ENCODE results near the gene AQP12B. TPM values are rescaled to one million over a fixed set of nuclear protein-coding genes. Genes with fewer than 3 reads are reported as not detected.

AQP12B gene
- total RNA-seq, 1 donor from 2014 or later, result 0.96 TPM

DNA sequence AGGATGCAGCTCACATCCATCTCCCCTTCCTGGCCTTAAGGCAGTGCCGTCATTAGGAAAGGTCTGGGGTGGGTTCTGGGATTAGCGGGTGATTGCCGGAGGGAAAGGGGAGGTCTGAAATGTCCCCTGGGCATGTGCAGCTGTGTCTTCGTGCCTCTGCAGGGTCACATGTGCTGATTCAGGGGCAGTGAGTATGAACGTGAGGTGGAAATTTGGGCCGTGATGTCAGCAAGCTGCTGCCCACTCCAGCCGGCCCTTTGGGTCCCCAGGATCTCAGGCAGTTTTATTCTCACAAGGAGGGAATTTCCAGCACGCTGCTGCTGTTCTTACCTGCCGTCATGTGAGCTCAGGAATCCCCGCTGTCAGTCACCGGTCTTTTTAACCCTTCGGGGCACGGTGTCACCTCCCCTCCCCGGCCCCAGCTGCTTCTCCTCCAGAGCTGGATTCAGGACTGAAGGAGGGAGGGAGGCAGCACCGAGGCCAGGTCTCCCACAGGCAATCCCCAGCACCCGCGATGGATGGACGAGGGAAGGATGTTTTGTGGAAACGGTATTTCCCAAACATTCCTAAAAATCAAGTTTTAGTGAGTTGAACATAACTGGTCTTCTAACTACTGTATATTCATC is 33.9 kb downstream of the AQP12B start:
- no peak for DNase-seq (ENCODE audit: low spot score)

DNA sequence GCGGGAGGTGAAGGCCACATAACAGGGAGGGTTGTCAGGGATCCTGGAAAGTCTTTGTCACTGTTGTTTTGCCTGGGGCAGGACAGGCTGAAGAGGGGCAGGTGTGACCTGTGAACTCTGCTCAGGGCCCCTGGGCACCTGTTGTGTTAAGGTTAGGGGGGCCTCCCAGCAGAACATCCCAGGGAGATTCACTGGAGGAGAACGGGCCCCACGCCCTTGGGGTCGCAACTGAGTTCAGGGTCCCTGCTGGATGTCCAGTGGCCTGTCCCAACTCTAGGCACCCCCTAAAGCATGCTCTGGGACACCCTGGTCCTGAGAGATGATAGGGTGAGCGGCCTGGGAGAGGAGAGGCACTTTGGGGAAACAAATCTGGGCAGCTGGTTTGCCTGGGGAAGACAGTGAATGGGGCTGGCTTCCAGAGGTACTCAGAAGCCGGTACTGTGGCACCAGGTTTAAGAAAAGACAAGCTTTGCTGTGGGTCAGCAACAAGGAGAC is 34.5 kb downstream of the AQP12B start:
- no peak for DNase-seq (ENCODE audit: low spot score)

DNA sequence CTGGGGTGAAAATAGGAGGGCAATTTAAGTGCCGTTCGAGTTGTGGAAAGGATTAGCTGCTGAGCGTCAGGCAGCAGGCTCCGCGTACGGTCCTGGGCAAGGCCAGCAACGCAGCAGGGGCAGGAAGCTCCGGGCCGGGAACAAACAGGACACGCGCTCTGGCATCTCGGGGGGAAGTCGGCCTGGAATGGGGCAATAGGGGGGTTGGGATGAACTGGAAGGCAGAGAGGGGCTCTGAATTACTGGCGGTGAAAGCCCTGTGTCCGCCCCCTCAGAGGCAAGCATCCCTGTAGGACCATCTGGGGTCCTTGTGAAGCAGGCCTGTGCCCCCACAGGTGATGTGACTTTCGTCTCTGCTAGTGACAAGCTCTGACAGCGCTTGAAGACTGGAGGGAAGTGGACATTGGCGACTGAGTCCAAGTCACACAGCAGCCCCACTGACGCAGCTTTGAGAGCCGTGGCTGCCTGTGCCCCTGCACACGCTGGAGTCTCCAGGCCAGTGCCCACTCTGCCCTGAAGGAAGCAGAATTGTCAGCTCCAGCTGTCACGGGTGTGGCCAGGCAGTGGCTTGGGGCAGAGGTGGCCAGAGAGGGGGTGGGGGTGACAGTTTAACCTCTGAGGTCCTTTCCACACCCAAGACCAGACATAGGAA is 35.1 kb downstream of the AQP12B start:
- DNase-seq (ENCODE audit: low spot score), result no peak

DNA sequence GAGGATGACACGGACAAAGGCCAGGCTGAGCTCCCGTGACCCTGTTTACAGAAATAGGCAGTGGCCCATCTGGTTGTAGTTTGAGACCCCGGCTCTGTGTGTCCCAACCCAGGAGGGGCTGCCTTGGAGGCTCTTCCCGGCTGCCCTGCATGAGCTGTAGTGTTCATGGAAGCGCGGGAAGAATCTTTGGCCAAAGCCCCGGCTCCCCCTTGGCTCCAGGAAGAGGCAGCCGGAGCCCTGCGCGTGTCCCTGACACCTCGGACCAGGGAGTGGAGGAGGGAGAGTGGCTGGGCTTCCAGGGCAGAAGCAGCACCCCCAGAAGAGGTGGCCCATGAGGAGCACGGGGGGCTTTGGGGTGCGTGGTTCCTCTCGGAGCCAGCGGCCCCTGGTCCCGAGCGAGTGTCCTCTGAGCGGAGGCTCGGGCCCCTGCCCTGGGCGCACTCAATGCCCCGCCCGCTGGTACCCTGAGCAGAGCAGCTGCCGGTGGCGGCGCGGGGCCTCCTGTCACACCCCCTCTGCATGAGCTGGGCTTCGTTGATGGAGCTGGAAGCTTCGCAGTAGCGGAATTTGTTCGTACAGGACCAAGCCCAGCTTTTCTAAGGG is 35.7 kb downstream of the AQP12B start:
- no peak for DNase-seq (ENCODE audit: low spot score)

DNA sequence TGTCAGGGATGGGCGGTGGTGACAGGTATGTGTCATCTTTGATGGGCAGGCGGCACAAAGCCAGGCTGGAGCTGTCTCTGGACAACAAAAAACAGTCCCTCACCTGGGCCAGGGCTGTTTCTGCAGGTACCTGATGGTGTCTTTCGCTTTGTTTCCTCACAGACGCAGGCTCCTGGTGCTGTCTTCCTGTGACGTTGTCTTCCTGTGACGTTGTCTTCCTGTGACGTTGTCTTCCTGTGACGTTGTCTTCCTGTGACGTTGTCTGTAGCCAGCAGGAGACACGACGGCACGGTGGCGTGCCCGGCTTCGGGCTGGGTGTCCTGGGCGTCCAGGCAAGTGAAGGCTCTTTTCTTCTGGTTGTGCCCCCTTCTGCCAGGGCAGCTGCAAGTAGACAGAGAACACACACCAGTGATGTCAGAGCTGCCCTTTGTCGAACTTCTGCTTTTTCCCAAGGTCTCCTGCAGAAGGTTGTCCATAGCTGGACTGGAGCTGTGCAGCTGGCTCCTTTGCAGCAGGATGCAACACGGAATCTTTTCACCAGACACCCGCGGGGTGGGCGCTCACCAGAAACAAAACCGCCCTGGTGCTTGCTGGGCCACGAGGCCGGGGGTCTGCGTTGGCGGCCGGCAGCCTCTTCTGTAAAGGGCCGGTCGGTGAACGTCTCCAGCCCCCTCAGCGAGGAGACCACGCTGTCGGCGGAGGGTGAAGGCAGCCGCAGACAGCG is 36.3 kb downstream of the AQP12B start:
- DNase-seq (ENCODE audit: low spot score), result no peak

DNA sequence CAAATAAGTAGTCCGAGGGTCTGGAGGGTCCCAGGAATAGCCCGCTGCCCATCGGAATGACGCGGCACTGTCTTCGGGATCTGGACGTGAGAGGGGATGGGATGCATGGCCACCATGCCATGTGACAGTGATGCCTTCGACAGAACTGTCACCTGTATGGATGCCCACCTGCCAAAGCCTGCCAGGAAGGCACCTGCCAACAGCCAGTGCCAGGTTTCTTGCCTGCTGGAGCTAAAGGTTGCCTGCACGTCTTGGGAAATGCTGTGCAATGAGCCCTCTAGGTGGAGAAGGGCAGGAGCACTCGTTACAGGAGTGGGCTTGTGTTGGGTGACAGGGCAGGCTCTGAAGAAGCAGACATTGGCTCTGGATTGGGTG is 36.9 kb downstream of the AQP12B start:
- DNase-seq (ENCODE audit: low spot score), result no peak

DNA sequence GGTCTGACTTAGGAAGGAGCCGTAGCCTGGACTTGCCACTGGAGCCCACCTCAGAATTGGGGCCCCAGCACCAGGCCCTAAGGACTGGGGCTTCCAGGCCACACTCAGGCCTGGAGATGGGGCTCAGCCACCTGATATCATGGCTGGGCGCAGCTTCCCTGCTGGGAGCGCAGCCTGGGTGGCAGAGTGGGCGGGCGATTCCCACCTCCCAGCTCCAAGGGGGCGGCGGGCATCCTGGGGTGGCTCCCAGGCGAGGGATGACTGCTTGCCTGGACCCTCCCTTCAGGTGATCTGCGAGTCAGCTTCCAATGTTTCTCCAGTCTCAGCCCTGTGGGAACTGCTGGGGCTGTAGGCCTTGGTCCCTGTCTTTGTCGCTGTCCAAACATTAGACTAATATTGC is 37.3 kb downstream of the AQP12B start:
- no peak for DNase-seq (ENCODE audit: low spot score)

DNA sequence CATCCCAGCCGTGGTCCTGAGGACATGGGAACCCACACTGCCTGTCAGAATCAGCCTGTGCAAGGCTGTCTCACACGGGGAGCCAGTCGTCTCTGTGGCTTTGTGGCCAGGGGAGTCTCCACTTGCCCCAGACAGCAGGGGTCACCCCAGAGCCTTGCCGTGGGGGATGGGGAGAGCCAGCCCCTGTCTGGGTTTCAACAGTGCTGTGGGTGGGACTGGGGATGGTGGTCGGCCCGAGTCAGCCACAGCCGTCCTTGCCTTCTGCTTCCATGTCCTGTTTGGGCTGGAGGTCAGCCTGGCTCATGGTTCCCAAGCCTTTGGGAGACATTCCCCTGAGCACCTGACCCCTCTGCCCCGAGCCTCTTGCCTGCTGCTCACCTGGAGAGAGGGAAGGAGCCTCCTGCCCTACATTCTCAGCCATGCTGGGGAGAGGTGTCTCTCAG is 37.8 kb downstream of the AQP12B start:
- no peak for DNase-seq (ENCODE audit: low spot score)

DNA sequence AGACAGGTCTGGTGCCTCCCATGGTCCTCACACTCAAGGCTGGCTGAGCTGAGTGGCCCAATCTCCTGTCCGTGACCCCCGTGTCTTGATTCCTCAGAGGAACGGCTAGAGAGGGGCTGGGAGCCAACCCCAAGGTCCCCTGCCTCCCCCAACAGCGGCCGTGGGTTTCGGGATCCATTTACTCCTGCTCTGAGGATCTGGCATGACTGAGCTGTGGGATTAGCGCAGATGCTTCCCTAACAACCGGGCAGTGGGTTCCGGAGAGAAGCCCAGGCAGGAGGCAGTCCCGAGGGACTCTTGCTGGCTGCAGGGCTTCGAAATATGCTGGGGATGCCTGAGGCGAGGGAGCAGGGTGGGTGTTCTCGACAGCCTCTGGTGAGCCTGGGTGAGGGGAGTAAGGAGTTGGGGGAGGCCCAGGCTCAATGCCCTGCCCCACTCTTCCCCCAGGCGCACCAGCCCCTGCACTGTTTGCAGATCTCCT is 38.5 kb downstream of the AQP12B start:
- DNase-seq (ENCODE audit: low spot score), result no peak

DNA sequence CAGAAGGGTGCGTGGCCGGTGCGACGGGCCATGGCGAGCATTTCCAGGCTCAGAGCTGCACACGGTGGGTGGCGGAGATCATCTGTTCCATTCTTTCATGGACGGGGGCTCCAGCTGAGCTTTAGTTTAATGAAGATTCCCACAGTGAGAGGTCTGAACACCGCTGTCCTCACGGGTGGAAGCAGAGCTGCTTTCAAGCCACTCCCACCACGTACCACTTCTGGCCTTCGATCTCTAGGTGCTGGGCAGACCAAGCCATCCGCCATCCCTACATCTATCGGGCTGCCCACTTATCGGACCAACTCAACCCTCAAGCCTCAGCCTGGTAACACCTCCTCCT is 38.9 kb downstream of the AQP12B start:
- DNase-seq (ENCODE audit: low spot score), result no peak

DNA sequence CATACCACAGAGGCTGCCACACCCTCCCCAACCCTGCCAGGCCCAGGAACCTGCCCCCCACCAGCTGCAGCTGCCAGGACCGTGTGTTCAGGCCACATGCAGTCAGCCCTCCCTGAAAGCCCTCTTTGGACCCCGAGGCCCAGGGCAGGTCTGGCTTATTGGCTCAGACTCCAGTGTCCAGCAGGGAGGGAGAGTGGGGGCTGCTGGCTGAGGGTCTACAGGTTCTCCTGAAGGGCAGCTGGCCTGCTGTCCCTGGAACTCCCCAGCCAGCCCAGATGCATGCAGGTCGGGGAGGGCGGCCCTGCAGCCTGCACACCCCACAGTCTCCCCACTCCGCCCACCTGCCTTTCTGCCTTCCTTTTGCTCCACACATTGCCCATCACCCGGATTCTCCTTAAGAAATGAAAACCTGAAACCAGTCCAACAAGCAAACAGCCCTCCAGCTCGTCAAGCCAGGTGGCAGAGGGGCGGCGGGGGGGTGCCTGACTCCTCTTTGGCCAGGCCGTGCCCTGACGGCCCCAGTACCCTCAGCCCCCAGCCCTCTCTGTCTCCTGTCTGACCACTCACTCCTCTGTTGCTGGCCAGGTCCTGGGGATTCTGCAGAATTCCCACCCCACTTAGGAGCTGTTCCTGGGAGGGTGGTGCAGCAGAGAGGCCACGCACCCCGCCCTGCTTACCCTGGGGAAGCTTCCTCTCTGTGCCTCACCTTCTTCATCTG is 39.4 kb downstream of the AQP12B start:
- no peak for DNase-seq (ENCODE audit: low spot score)

DNA sequence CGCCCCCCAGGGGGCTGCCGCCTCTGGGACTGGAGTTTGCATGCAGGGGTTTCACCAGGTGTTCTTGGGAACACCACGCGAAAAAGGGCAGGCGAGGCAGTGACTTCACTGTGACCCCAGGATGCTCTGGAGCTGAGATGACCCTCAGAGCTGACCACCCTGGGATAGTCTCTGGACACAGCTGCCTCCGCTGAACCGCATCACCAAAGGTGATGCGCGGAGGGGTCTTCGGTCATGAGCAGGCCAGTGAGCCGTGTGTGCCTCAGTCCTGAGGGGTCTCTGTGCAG is 39.9 kb downstream of the AQP12B start:
- no peak for DNase-seq (ENCODE audit: low spot score)

DNA sequence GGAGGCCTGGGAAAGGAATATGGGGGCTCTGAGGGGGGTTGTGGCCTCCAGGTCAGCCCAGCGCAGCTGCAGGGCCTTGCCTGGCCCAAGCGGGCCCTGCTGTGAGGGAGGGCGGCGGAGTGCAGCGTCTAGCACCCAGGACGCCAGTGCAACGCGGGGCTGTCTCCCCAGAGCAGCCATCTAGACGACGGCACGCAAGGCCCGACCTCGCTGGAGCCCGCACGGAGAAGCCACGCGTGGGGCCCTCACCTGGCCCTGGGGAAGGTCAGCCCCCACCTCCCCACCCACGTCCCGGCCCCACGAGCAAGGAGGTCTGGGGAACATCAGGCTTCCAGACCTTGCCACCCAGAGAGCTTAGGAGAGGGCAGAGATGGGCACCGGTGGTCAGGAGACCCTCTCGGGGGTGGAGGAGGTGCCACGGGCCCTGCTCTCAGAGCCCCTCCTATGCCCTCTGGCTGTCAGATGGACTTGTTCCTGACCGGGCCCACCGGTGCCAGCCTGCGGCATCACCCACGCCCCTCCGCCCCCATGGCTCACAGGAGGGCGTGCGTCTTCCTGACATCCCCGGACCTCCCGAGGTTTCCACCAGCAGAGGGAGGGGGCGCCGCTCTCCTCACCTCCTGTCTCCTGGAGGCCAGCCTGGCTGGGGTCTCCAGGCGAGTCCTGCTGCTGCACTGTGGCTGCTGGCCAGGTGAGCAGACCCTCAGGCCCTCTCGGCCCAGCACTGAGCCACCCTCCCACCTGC is 40.5 kb downstream of the AQP12B start:
- DNase-seq (ENCODE audit: low spot score), result no peak

DNA sequence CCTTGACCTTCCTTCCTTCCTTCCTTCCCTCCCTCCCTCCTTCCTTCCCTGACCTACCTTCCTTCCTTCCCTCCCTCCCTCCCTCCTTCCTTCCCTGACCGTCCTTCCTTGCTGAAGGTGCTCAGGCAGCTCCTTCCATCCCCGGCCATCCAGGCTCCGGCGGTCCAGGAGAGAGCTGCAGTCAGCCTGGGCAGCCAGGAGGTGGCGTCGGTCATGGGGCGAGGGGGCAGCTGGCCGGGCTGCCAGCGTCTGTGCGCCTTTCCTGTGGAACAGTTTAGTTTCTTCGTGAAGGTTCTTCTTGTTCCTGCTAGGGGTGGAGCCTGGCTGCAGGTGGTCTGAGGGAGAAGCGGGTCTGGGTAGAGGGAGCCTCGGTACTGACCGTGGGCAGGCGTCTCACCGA is 41.7 kb downstream of the AQP12B start:
- peak; percentile 8 for DNase-seq (ENCODE audit: low spot score)

DNA sequence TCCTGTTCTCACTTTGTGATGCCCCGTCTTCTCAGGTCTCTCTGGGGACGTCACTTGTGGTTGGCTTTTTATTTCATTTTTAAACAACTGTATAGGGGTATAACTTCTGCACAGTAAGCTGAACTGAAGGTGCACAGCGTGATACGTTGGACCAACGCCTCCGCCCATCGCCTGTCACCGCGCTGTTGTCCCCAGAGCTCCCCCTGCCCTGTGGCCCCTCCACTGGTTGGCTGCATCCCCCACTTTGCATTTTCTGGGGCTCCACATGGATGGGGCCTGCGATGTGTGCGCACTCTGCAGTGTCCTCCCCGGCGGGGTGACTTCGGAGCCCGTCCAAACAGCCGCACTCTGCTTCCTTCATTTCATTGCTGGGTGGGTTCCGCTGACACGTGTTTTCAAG is 43.1 kb downstream of the AQP12B start:
- no peak for DNase-seq (ENCODE audit: low spot score)

DNA sequence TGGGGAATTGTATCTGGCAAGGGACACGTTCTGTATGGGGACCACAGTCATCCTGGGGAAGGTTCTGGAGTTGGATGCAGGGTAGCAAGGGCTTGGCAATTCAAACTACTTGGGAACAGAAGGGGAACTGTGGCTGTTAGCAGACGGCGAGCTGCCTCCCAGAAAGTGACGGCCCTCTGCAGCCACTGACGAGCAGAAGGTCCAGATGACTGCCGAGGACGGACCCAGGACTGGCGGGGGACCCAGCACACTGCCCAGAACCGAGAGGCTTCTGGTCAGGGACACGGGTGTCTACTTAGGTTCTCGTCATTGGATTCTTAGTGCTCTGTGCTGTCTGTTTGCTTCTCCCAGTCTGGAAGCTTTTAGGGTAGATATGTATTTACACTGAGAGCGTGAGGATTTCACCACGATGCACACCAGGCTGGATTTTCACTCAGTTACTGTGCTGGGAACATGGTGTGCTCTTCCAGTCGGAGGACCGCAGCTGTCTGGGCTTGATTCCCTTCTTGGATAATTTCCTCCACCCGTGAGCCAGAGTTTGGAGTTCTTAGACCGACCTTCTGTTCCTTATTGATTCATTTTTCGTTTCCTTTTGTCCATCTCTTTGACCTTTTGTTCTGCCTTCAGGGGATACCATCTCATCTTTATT is 44.0 kb downstream of the AQP12B start:
- no peak for DNase-seq (ENCODE audit: low spot score)

DNA sequence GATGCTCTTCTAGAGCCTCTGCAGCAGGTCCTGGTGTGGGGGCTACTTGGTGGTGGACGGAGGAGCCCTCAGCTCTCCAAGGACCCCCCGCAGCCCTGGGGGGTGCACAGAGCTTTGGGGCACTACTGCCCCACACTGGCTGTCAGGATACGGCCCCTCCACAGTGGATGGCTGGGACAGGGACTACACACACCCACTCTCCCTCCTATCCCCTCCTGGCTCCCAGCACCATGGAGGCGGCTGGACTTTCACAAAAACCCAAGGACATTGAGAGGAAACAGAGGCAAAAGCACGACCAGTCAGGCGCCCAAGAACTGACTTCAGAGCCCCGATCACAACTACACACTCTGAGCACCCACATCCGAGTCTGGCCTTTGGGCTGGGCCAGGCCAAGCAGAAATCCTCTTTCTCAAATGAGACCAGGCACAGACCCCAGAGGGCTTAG is 44.8 kb downstream of the AQP12B start:
- no peak for DNase-seq (ENCODE audit: low spot score)

DNA sequence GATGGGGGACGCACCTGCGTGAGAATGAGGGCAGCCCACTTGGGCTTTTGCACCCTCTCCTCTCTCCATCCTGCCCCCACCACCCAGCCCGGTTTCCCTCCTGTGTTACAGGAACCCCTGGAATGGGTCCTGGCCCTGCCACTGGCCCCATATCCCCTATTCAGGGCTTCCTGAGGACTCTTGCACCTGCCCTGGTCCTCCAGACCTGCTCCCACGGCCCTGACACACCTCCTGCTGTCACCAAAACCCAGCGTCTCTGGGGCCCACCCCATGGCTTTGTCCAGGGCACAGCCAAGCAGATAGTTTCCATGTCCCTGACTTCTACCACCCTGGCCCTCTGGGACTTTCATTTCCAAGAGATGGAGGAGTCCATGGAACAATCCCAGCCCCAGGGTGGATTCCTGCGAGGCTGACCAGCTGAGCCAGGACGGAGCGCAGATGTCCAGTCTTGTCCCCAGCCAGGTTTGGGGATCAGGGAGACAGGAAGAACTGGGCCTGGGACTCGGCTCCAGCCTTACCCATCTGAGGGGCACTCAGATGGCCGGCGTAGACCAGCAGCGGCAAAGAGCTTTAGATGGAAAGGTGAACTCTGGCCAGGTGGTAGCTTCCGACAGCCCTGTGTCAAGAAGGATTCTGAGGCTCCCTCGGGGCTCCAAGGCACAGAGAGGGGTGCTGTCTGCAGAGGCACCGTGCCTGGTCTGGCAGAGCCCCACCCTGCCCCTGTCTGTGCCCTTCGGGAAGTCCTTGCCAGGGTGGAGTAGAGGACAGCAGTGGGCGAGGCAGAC is 45.4 kb downstream of the AQP12B start:
- no peak for DNase-seq (ENCODE audit: low spot score)

DNA sequence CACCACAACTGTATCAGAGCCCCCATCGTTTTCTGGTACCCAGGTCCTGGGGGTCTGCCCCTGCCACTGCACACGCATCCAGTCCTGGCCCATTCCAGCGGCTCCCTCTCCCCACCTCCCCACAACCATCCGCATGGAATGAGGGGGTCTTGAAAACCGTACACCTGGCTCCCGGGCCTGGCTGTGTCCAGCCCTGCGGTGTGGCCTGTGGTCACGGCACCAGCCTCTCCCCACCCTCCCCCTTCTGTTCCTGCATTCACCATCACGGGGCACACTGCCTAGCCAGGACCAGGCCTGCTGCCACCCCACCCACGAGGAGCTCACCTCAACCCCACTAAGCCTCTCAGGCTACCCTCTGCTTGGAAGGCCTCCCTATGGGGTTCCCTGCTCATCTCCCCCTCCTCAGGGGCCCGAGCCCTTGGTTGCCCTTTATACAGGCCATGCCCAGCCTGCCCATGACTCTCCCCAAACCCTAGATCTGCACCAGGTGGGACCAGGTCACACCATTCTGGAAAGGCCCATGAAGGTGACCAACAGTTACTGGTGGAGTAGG is 46.0 kb downstream of the AQP12B start:
- no peak for DNase-seq (ENCODE audit: low spot score)

Data from umbilical cord (tissue), 2 donors.